ENCODE results near the gene KCNC3.

GRCh38 chr19:50277966-50278580, 51.1 kb downstream of the KCNC3 start:
- TF ChIP-seq ZNF704 (CRISPR knock-in tag; IDR thresholded peaks at IDR 0.05; ENCODE audit: borderline replicate concordance) (no peak), EZH2 (conservative IDR thresholded peaks at IDR 0.05; ENCODE audit: low read depth, low read length) (no peak), ZNF317 (CRISPR knock-in tag; IDR thresholded peaks at IDR 0.05) (no peak)

Data from HepG2 (cell line).